Tongue (tissue), 2 donors: Measurements from ENCODE around the gene GLDC. TPM values are rescaled to one million over a fixed set of nuclear protein-coding genes. Genes with fewer than 3 reads are reported as not detected.
"Not testable (repeated sequence)": the region's sequence is repeated elsewhere in the genome, so short reads cannot be mapped to it uniquely, and the experiment has no call there.

ENCODE experiments used
- DNase-seq: peaks from one replicate; pipeline ENCODE4 v3.0.0-alpha.2; 2015
- total RNA-seq: library from RNA; depleted of rRNA; stranded (reverse); fragments of >200 nt; gene quantifications from one replicate; pipeline ENCODE4 v1.2.3, GENCODE V29; 2014

Gene GLDC
- total RNA-seq, 1 donor from 2014 or later, result 1.6 TPM

DNA sequence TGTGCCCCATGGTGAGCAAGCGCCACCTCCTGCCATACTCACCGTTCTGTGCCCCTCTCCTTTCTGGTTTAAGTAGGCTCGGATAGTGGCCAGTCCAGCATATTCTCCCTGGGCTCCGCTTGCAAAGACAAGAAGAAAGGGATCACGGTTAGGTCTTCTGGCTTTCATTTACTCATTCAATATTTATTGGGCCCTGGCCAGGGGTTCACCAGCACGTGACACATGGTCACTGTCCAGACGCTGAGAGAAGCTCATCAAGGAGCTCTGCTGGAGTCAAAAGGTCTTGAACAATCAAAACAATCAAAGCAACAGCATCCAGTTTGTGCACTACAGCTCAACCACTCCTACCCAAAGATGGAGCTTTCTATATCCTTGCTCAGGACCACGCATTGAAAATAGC is 80.2 kb downstream of the GLDC start:
- no peak for DNase-seq

DNA sequence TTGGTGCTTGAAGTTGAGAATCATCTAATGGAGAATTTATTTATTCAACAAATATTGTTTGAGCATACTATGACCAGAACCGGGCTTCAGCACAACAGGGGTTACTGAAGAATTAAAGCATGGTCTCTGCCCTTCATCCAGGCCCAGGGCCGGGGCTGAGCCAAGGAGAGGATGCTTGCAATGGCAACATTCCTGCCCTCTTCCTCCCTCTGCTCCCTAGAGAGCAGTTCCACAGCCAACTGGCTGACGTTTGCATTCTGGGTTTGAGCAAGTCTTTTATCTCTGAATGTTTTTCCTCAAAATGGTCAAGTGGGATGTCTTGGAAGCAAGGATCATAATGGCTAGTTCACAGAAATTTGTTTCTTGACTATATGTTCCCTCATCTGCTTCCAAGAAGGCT is 80.7 kb downstream of the GLDC start:
- no peak for DNase-seq

DNA sequence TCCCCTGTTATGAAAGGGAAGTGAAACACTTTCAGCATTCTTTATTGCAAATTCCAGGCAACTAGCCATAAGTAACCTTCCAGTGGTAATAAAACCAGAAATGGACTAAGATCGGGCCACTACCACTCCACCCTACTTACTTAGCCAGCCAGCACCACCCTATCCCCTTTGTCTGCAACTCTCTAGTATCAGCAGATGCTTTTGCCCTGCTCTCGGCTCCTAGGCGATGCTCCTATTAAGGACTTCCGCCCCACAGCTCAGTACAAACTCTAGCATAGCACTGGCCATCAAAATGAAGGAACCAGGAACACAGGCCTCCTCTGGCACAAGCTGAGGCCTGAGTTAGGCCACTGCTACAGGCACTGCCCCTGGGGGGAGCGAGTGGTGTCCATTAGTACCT is 81.2 kb downstream of the GLDC start:
- no peak for DNase-seq

DNA sequence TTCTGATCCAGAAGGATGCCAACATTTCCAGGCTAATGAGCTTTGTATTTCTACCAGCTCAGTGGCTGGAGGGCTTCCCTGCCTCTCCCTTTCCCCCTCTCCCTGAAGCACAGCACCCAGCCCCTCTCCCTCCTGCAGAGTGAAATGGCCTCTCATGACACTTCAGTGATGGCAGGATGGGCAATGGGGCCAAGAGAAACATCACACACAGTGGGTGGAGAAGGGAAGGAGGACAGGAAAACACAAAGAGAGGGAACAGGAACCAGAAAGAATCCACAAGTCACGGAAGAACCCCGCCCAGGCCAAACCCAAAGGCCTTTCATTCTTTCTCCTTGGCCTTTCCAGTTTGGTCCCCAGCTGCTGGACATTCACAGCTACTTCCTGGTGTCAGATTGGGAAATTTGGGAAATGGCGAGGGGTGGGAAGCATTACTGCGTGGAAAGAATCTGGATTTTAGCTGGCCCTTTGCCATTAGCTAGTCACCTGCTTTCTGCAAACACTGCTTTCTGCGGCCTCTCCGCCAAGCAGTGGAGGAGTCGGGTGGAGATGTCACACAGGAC is 82.6 kb downstream of the GLDC start:
- DNase-seq, result no peak

DNA sequence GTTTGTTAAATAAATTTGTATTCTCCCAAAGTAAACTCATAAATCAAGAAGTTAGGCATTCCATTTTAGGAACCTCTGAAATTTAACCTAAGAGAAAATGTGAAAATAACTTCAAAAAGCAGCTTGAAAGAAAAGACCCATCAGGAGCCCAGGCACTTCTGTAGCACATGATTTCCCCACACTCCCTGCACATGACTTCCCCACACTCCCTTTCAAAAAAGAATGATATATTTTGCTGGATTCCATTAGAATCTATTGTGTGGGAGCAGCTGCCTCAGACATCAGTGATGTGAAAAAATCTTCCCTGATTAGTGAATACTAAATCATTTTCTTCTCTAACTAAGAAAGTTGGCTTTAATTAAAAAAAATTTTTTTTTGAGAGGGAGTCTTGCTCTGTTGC is 83.3 kb downstream of the GLDC start:
- no peak for DNase-seq

DNA sequence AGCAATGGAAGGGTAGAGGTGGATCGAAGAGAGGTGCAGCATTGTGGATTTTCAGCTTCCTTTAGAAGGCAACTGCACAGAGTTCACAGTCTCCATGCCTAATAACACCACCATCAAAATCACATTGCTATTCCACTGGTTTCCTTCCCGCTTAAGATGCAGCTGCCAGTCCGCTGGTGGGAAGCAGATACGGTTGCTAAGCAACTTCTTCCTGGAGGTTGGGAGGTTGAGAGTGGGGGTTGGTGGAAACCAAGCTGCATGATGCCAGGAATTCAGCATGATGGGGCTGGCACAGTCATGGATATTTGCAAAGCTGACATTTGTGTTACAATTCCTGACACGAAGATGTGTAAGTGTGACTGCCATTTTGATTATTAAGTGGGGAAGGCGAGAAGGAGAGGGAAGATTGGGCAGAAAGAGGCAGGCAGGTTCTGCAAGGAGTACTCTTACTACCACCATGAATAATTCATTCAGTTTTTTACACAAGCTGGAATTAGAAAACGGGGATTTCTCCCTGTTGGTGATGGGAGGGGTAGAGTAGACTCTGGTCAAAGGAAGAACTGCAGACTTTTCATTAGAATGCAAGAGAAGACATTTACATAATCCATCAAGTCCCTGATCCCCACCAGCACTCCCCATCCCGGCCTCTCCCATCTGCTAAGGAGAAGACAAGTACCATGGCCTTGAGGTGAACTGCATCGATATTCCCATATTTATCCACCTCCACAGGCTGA is 87.5 kb downstream of the GLDC start:
- DNase-seq, result no peak

DNA sequence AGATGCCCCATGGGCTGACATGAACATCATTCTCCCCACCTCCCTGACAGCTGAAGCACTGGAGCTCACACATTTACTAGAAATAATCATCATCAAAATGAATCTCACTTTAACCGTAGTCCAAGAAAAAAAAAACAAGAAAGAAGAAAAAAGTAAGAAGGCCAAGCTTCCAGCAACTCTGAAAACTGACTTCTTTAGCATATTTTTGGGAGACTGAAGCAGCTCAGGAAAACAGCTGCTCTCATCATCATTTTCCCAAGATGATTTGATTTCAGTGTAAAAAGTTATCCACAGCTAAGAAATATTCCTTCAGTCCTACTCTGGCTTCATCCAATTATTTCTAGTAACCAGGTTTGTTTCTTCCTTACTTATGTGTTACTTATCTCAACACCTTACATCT is 91.7 kb downstream of the GLDC start:
- DNase-seq, result peak; percentile 36

DNA sequence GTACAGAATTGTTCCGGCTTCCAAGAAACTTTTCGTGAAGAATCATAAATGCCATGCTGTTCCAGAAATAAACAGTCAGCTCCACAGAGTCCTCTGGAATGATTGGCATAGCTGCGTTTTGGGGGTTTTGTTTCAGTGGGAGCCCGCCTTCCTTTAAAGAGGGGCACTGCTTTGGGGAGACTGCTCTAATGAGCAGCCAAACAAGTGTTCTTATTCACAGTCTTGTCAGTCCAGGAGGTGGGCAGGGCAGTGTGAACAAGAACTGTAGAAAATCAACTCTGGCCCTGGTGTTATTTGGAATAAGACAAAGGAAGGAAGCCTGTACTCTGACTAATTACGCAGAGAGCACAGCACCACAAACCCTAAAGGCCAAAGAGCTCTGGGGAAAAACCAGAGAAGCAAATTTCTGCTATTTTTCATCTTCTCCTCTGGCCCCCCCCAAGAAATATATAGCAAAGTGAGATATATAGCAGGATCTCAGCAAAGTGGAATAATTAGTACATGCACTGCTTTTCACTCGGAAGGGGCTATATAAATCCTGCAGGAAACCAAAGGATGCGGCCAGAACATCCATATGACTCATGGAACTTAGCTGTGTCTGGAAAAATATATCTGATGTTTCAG is 92.9 kb downstream of the GLDC start:
- DNase-seq, result peak; percentile 66

DNA sequence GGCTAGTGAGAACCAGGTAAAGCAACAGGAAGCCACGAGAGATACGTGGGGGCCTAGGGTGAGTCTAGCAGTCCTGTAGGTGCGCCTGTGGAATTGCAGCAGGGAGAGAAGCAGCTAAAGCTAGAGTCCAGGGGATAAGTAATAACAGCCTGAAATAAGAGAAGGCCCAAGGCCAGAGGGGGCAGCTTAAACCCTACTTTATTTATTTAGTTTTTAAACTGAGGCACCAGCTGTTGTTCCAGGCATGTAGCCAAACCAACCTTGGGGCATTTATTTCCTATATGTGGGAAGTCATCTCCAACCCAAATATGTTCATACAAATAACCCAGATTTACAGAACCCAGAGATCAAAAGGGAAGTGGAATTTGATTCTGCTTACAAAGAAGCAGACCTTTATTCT is 93.5 kb downstream of the GLDC start:
- peak; percentile 78 for DNase-seq

DNA sequence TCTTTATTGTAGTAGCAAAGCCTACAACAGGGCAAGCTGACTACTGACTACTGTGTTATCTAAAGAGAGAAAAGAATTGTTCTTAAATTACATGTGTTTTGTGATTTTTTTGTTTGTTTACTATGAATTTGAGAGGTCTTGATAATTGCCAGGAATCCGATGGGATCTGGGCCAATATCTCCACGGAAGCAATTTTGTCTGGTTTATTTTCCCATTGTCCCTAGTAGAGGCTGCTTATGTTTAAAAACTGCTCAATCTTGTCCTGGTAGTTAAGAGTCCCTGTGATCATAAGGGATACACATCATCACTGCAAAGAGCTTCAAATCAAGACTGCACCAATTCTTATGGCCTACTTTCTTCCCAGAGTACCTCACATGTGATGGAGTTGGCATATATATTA is 94.4 kb downstream of the GLDC start:
- peak; percentile 20 for DNase-seq

DNA sequence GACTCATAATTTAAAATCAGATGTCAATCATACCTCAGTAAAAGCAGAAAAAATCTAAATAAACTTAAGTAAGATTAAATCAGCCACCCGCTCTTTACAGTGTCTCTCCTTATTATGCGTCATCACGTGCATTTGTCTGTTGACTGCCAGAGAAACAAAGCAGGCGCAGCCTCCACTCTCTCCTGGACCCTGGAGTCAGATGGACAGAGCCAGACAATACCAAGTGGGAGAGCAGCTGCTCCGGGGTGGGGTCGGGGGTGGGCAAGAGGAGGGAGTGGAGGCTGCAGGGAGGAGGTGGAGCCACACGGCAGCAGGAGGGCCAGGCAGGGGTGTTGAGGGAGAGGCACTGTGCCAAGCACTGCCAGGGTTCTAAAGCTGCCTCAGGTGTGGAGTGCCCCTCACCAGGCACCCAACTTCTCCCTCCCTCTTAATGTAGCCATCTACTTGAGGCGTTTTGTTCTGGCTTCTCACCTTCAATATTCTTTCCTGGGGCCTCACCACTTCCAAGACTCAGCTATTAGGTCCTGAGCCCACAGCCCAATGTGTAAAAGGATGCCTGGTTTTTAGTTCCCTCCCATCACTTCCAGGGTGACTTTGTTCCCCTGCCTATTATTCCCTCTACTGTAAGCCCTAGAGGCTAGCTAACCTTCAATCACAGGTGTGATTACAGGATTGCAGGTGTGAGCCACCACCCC is 96.3 kb downstream of the GLDC start:
- DNase-seq, result peak; percentile 77

DNA sequence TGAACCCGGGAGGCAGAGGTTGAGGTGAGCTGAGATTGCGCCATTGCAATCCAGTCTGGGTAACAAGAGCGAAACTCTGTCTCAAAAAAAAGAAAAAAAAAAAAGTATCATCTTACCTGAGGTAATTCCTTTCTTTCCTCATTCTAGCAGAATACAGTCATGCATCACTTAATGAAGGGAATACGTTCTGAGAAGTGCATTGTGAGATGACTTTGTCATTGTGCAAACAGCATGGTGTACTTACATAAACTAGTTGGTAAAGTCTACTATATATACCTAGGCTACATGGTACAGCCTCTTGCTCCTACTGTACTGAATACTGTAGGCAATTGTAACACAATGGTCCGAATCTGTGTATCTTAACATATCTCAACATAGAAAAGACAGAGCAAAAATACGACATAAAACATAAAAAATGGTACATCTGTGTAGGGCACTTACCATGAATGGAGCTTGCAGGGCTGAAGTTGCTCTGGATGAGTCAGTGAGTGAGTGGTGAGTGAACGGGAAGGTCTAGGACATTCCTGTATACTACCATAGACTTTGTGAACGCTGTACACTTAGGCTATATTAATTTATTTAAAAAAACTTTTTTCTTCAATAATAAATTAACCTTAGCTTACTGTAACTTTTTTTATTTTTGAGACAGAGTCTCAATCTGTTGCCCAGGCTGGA is 100.4 kb downstream of the GLDC start:
- no peak for DNase-seq

DNA sequence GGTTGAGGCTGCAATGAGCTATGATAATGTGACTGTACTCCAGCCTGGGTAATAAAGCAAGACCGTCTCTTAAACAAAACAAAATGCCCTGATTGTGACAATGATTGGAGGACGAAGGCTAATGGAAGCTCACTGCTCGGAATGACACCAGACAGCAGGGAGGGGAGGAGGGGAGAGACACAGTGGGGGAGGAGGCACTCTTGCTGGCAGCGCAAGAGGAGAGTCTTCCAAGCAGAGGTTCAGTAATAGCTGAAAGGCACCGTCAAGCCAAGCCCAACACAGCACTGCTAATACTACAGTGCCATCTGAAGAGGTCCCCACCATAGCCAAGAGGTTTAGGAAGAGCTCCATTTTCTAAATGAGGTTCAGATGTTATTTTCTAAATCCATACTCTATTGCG is 102.3 kb downstream of the GLDC start:
- no peak for DNase-seq

DNA sequence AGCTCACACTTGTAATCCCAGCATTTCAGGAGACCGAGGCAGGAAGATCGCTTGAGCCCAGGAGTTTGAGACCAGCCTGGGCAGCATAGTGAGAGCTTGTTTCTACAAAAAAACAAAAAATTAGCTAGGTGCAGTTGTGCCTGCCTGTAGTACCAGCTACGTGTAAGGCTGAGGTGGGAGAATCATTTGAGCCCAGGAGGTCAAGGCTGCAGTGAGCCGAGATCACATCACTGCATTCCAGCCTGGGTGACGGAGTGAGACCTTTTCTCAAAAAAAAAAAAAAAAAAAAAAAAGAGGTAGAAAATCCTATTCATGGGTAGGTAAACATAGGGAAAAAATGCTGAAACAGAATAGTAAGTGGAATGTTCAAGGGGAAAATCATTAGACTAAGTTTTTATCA is 102.9 kb downstream of the GLDC start:
- not testable (repeated sequence) for DNase-seq

DNA sequence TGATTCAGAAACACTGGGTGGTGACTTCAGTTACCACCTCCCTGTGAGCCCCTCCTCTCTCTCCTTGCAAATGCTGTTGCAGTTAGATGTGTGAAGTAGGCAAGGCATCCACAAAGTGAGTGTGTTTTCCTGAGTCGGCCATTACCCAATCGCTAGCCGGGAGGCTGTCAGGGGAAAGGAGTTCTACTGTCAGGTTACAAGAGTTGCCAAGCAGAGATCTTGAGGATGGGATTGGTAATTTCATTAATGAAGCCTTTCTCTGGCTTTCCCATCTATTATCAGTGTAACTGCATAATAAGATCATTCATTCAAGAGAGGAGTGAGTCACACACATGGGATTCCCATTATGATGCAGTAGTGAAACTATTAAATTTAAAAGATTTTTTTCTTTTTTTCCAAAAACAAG is 106.9 kb downstream of the GLDC start:
- DNase-seq, result no peak

DNA sequence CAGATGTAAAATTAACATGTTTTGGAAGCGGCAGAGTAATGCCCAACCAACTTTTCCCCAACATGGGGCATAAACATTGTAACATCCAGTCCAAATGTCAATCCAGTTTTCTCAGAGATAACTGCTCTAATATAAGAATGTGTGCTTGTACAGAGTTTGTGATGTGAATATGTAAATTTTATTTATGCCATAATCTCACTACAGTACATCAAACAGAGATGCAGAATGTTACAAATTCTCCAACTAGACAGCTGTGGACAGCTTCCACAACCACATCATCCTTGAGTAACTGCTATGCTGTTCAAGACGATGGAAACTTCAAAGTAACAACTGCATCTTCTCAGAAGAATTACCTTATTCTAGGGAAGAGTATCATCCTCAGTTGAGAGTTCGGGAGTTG is 109.9 kb downstream of the GLDC start:
- DNase-seq, result no peak

DNA sequence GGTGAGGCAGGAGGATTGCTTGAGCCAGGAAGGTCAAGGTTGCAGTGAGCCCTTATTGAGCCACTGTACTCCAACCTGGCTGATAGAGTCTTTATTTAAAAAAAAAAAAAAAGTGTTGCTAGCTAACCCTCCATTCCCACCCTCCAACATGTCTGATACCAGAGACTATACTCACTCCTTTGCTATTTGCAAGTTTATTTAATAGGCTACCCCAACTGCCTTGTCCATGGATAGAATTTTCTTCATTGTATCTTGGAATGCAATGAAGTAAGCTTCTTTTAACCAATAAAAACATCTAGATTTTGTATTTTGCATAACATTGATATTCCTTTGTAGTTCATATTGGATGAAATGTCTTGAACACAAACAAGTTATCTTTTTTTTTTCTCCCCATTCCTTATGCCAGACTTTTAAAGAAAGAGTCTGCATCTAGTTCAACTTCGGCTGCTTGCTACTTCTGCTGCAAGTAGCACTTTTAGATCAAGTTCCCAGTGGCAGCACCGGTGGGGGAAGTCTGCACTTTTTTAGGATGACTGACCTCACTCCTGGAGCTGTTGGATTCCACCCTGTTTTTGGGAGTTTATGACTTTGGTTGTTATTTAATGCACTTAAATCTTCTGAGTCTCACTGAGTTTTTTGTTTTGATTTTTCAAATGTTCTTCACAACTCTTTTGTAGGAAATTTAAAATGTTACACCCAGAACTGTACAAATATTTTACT is 120.0 kb downstream of the GLDC start:
- DNase-seq, result no peak

DNA sequence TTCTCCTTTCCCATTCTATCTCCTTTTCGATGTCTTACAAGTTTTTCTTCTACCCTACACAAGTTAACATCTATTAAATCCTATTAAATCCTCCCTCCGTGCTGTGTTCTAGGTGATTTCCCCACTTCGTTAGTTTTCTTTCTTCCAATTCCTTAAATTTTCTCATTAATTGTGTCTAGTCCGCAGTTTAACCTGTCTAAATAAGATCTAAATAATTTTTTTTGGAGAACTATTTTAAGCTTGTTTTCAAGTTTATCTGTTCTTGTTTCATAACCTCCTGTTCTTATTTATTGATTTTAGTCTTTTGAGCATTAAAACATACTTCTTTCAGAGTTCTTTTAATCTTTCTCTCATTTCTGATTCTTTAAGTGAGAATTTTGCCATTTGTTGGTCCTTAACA is 123.3 kb downstream of the GLDC start:
- DNase-seq, result no peak

DNA sequence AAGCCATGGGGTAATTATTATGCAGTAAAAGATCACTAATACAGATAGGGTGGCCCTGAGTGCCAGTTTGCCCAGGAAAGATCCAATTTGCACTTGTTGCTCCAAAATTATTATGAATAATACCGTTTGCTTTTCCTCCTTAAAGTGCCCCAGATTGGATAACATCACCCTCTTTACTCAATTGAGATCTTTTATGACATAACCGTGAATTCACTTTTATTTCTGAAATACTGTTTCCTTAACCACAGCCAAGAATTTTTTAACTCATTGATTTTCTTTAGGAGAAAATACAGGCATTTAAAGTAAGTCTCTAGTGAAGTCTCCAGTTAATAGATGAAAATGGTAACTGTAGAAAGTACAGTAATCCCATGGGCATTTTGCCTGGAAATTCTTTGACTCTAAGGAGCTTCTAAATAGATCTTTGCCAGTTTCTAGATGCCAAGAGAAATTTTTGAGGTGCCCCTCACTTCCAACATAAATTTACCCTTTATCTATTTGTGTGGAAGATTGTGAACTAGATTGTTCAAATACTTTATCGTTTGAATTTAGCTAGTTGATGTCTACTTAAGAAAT is 133.4 kb downstream of the GLDC start:
- no peak for DNase-seq

DNA sequence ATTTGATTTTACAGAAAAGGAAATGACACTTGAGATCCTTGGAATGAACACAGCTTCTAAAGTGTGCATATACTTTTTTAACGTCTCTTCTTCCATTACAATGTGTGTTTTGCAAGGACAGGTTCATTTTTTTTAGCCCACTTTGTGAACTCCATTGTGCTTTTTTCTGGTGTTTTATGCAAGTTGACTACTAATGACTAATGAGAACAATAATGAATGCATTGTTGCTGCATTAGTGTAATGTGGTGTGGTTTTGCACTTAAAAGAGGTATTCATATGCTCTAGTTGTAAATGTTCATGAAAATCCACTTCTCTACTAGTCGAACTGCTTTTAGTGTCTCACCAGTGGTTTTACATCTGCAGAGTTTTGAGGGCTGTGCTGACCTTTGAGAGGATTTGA is 139.0 kb downstream of the GLDC start:
- DNase-seq, result no peak

DNA sequence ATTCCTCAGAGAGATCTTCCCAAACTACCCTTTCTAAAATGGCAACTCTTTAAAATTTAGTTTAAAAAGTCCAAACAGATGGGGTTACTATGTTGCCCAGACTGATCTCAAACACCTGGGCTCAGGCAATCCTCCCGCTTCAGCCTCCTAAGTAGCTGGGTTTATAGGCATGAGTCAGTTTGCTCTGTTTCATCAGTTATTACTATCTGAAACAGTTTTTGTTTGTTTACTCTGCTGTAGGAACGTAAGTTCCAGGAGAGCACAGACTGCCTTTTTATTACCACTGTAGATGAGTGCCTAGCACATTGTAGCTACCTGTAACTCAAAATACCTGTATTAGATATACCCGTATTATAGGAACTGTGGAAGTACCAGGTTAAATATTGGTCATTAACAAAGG is 143.1 kb downstream of the GLDC start:
- DNase-seq, result no peak
